Measurements from ENCODE around the gene COQ8A.

- TF ChIP-seq CTCF (IDR thresholded peaks at IDR 0.05) (no peak), POLR2A (IDR thresholded peaks at IDR 0.05) (no peak)
Observed at GRCh38 chr1:226898246-226898645, 41.8 kb upstream of the COQ8A start.
